ENCODE data around the gene RAD54L.

DNA sequence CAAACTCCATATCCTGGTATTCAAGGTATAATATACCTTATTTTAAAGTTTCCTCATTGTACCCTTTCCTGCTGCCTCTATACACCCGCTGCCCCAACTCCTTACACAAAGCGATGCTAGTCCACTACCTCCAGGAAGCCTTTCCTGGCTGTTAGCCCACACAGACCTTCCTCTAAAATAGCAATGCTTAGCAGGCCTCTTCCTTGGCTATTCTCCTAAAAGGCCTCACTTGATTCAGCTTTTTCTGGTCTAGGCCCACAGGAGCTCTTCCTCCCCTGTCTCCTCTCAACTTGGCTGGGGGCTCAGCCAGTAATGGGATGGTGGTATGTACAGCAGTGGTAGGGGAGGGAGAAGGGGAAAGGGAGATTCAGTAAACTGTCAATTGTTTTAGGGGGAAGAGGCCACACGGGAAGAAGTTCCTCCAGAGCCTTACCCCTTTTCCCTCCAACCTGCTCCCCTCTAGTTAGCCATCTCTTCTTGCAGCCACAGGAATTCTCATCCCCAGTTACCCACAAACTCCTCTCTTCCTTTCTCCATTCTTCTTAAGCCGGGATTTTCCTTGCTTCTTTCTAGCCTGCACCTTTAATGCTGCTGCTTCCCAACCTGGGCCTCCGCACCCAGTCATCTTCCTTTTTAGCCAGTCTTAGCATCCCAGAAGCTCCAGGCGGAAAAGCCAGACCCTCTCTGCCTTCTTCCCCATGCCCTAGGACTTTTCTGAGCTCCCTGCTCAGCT is 53.3 kb downstream of the RAD54L start:
- TF ChIP-seq, protein P1, sequence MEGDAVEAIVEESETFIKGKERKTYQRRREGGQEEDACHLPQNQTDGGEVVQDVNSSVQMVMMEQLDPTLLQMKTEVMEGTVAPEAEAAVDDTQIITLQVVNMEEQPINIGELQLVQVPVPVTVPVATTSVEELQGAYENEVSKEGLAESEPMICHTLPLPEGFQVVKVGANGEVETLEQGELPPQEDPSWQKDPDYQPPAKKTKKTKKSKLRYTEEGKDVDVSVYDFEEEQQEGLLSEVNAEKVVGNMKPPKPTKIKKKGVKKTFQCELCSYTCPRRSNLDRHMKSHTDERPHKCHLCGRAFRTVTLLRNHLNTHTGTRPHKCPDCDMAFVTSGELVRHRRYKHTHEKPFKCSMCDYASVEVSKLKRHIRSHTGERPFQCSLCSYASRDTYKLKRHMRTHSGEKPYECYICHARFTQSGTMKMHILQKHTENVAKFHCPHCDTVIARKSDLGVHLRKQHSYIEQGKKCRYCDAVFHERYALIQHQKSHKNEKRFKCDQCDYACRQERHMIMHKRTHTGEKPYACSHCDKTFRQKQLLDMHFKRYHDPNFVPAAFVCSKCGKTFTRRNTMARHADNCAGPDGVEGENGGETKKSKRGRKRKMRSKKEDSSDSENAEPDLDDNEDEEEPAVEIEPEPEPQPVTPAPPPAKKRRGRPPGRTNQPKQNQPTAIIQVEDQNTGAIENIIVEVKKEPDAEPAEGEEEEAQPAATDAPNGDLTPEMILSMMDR (IDR thresholded peaks at IDR 0.05): no peak
- TF ChIP-seq EP300 (IDR thresholded peaks at IDR 0.05) (no peak), POLR2A (IDR thresholded peaks at IDR 0.05) (no peak), POLR2AphosphoS5 (IDR thresholded peaks at IDR 0.05) (no peak)

Data from sigmoid colon (tissue), 4 donors.